Liver (tissue), 9 donors: ENCODE data around the gene E2F4. TPM values are rescaled to one million over a fixed set of nuclear protein-coding genes. Genes with fewer than 3 reads are reported as not detected.

Source experiments
- DNase-seq: peaks from one replicate; pipeline ENCODE4 v3.0.0-alpha.2; 2017; ENCODE audit warnings: low spot score
- H3K27ac ChIP-seq, 2 donors: one replicate each; pipeline ENCODE4 v1.7.0; 2013; ENCODE audit warnings: inconsistent platforms in 2 of 2, low read length in 2 of 2, control low read depth in 1 of 2, low read depth in 1 of 2, mild to moderate bottlenecking in 1 of 2
- H3K27me3 ChIP-seq, 4 donors: one replicate each; pipeline versions ENCODE4 v1.6.1 to v1.7.0; 2013; ENCODE audit warnings: low read length in 3 of 4, inconsistent platforms in 1 of 4, mild to moderate bottlenecking in 1 of 4, moderate library complexity in 1 of 4; ENCODE audit not compliant: control insufficient read depth in 4 of 4, insufficient read depth in 4 of 4
- H3K36me3 ChIP-seq, 4 donors: one replicate each; pipeline versions ENCODE4 v1.6.1 to v1.7.0; 2013; ENCODE audit warnings: low read length in 3 of 4, mild to moderate bottlenecking in 3 of 4, low read depth in 1 of 4, moderate library complexity in 1 of 4; ENCODE audit not compliant: control insufficient read depth in 4 of 4, insufficient read depth in 3 of 4
- H3K4me1 ChIP-seq, 4 donors: one replicate each; pipeline versions ENCODE4 v1.6.1 to v1.7.0; 2013; ENCODE audit warnings: low read length in 3 of 4, mild to moderate bottlenecking in 3 of 4, moderate library complexity in 1 of 4; ENCODE audit not compliant: control insufficient read depth in 4 of 4, insufficient read depth in 4 of 4
- H3K4me3 ChIP-seq, 3 donors: one replicate each; pipeline versions ENCODE4 v1.6.1 to v1.7.0; 2013; ENCODE audit warnings: low read length in 3 of 3, control low read depth in 1 of 3, low read depth in 1 of 3, mild to moderate bottlenecking in 1 of 3
- H3K9ac ChIP-seq, 2 donors: one replicate each; pipeline ENCODE4 v1.7.0; 2013; ENCODE audit warnings: low read length in 2 of 2, mild to moderate bottlenecking in 2 of 2, moderate library complexity in 2 of 2, control low read depth in 1 of 2, low read depth in 1 of 2
- H3K9me3 ChIP-seq, 4 donors: one replicate each; pipeline versions ENCODE4 v1.6.1 to v1.7.0; 2013; ENCODE audit warnings: low read length in 3 of 4; ENCODE audit not compliant: control insufficient read depth in 4 of 4
- ATF3 ChIP-seq: IDR thresholded peaks from 2 replicates; pipeline ENCODE4 v1.6.1; 2016; ENCODE audit warnings: antibody characterized with exemption
- CTCF ChIP-seq: fragments of 150-350 bp; IDR thresholded peaks from 2 replicates; pipeline ENCODE4 v1.5.1; 2017; ENCODE audit warnings: improper control_type of control experiment, low read depth, low read length; ENCODE audit not compliant: missing input control
- EGR1 ChIP-seq, 2 donors: IDR thresholded peaks; 2 replicates each; pipeline ENCODE4 v1.6.1; 2016 to 2018; ENCODE audit warnings: antibody characterized with exemption in 2 of 2, low read depth in 2 of 2
- FOXA1 ChIP-seq: IDR thresholded peaks from 2 replicates; pipeline ENCODE4 v1.6.1; 2016; ENCODE audit warnings: antibody characterized with exemption
- FOXA2 ChIP-seq: IDR thresholded peaks from 2 replicates; pipeline ENCODE4 v1.6.1; 2016; ENCODE audit warnings: antibody characterized with exemption
- GABPA ChIP-seq, 2 donors: IDR thresholded peaks in 1 of 2; conservative IDR thresholded peaks in 1 of 2; 2 replicates each; pipeline ENCODE4 v1.6.1; 2016; ENCODE audit warnings: antibody characterized with exemption in 2 of 2, mild to moderate bottlenecking in 1 of 2, moderate library complexity in 1 of 2
- HNF4A ChIP-seq, 2 donors: conservative IDR thresholded peaks; 2 replicates each; pipeline ENCODE4 v1.6.1; 2016; ENCODE audit warnings: antibody characterized with exemption in 2 of 2, mild to moderate bottlenecking in 2 of 2
- HNF4G ChIP-seq: IDR thresholded peaks from 2 replicates; pipeline ENCODE4 v1.6.1; 2016; ENCODE audit warnings: antibody characterized with exemption
- JUND ChIP-seq, 2 donors: IDR thresholded peaks; 2 replicates each; pipeline ENCODE4 v1.6.1; 2016; ENCODE audit warnings: antibody characterized with exemption in 2 of 2
- MAX ChIP-seq: IDR thresholded peaks from 2 replicates; pipeline ENCODE4 v1.6.1; 2016; ENCODE audit warnings: antibody characterized with exemption
- NR2F2 ChIP-seq: IDR thresholded peaks from 2 replicates; pipeline ENCODE4 v1.6.1; 2016; ENCODE audit warnings: antibody characterized with exemption
- RAD21 ChIP-seq, 2 donors: IDR thresholded peaks; 2 replicates each; pipeline ENCODE4 v1.6.1; 2016; ENCODE audit warnings: antibody characterized with exemption in 2 of 2, mild to moderate bottlenecking in 2 of 2
- REST ChIP-seq: IDR thresholded peaks from 2 replicates; pipeline ENCODE4 v1.6.1; 2016; ENCODE audit warnings: antibody characterized with exemption, mild to moderate bottlenecking
- RXRA ChIP-seq, 2 donors: IDR thresholded peaks; 2 replicates each; pipeline ENCODE4 v1.6.1; 2017 to 2018; ENCODE audit warnings: antibody characterized with exemption in 2 of 2, mild to moderate bottlenecking in 1 of 2
- SP1 ChIP-seq: IDR thresholded peaks from 2 replicates; pipeline ENCODE4 v1.6.1; 2018; ENCODE audit warnings: antibody characterized with exemption, mild to moderate bottlenecking
- TAF1 ChIP-seq: conservative IDR thresholded peaks from 2 replicates; pipeline ENCODE4 v1.6.1; 2016; ENCODE audit warnings: antibody characterized with exemption, mild to moderate bottlenecking
- YY1 ChIP-seq: IDR thresholded peaks from 2 replicates; pipeline ENCODE4 v1.6.1; 2016; ENCODE audit warnings: antibody characterized with exemption, mild to moderate bottlenecking
- ZBTB33 ChIP-seq: IDR thresholded peaks from 2 replicates; pipeline ENCODE4 v1.6.1; 2016; ENCODE audit warnings: antibody characterized with exemption
- WGBS: extraction: QIAGEN DNeasy Blood & Tissue Kit; methylation state at CpG from one replicate; pipeline ENCODE4 v1.1.7; 2013; 5-methylcytosine and 5-hydroxymethylcytosine counted together
- polyA plus RNA-seq, 2 donors: library from polyadenylated mRNA; stranded (reverse) in 1 of 2; unstranded in 1 of 2; fragments of 200-250 nt in 1 of 2; fragments of >200 nt in 1 of 2; fragmentation: Nextera tagmentation in 1 of 2; extraction: Ambion mirVana in 1 of 2; gene quantifications; one replicate each; pipeline versions ENCODE4 v1.2.1 to v1.2.3, GENCODE V29; 2013 to 2015
- total RNA-seq, 2 donors: library from RNA; depleted of rRNA; stranded (reverse); fragments of >200 nt; gene quantifications; one replicate each; pipeline ENCODE4 v1.2.3, GENCODE V29; 2014
- donor health status: healthy.
- donor health status: healthy.
- donor health status: healthy.
- donor health status: healthy.
- donor health status: healthy.

Gene E2F4
- total and polyA plus RNA-seq, 4 donors: 18.1 to 107 (median 30.0) TPM

GRCh38 chr16:67202426-67202825 is 10.5 kb downstream of the E2F4 start:
- H3K36me3 ChIP-seq: peaks cover 2 to 35% (median 11%) of the 10 kb centered on the region in 4 donors
- no peak overlapping the region for H3K4me3 ChIP-seq
- TF ChIP-seq ATF3 (no peak), ZBTB33 (no peak), FOXA1 (no peak), NR2F2 (no peak), SP1 (no peak), JUND (IDR thresholded peaks at IDR 0.05) (no peak), MAX (no peak), CTCF (no peak), GABPA (IDR thresholded peaks at IDR 0.05 in 1 of 2, conservative IDR thresholded peaks at IDR 0.05 in 1 of 2) (no peak), HNF4G (no peak), EGR1 (IDR thresholded peaks at IDR 0.05; ENCODE audit: low read depth in 2 of 2) (no peak), HNF4A (conservative IDR thresholded peaks at IDR 0.05) (no peak), RAD21 (IDR thresholded peaks at IDR 0.05) (no peak), REST (no peak), TAF1 (no peak), RXRA (IDR thresholded peaks at IDR 0.05) (no peak), FOXA2 (no peak), YY1 (no peak)
- H3K9ac ChIP-seq: no peak overlapping the region
- no peaks in the 10 kb centered on the region for H3K9me3 ChIP-seq
- DNase-seq: no peak
- WGBS: 97% methylated on average over 12 of the region's 12 CpGs
- H3K4me1 ChIP-seq: peaks cover 2 to 19% (median 8%) of the 10 kb centered on the region in 4 donors
- no peak overlapping the region for H3K27ac ChIP-seq
- no peaks in the 10 kb centered on the region for H3K27me3 ChIP-seq
